Neutrophil (primary cell): ENCODE results near the gene RAD51B.

Source experiments
- H3K27ac ChIP-seq: fragments of 200-600 bp; sonication (generic); 2 replicates; pipeline ENCODE4 v1.5.1; 2016; ENCODE audit warnings: mild to moderate bottlenecking, moderate library complexity
- H3K27me3 ChIP-seq: fragments of 200-600 bp; sonication (generic); 2 replicates; pipeline ENCODE4 v1.6.0; 2016; ENCODE audit warnings: mild to moderate bottlenecking
- H3K36me3 ChIP-seq: fragments of 200-600 bp; sonication (generic); 2 replicates; pipeline ENCODE4 v1.5.1; 2017
- H3K4me1 ChIP-seq, 2 experiments: fragments of 200-600 bp in 1 of 2; sonication (generic) in 1 of 2; 1 replicate in 1 of 2; 2 replicates in 1 of 2; pipeline versions ENCODE4 v1.5.1 to v1.6.1; 2013 to 2016; ENCODE audit warnings: low read depth in 1 of 2, low read length in 1 of 2, mild to moderate bottlenecking in 1 of 2, moderate library complexity in 1 of 2; ENCODE audit not compliant: control insufficient read depth in 1 of 2, insufficient read depth in 1 of 2
- H3K4me3 ChIP-seq, 2 experiments: fragments of 200-600 bp in 1 of 2; sonication (generic) in 1 of 2; 1 replicate in 1 of 2; 2 replicates in 1 of 2; pipeline ENCODE4 v1.5.1; 2013 to 2016; ENCODE audit warnings: low read depth in 1 of 2, low read length in 1 of 2, mild to moderate bottlenecking in 1 of 2, moderate library complexity in 1 of 2
- H3K9me3 ChIP-seq: fragments of 200-600 bp; sonication (generic); 2 replicates; pipeline ENCODE4 v1.5.1; 2016
- CTCF ChIP-seq: fragments of 200-600 bp; sonication (generic); IDR thresholded peaks from 2 replicates; pipeline ENCODE4 v1.5.1; 2016; ENCODE audit warnings: antibody characterized with exemption

RAD51B gene

GRCh38 chr14:68199554-68200151, 380.1 kb downstream of the RAD51B start:
- H3K27ac ChIP-seq = no peak overlapping the region

GRCh38 chr14:68203871-68204270, 384.3 kb downstream of the RAD51B start:
- H3K36me3 ChIP-seq = no peaks in the 10 kb centered on the region
- no peak overlapping the region for H3K4me3 ChIP-seq
- H3K27me3 ChIP-seq = no peaks in the 10 kb centered on the region
- no peaks in the 10 kb centered on the region for H3K9me3 ChIP-seq
- peaks cover 0 to 4% of the 10 kb centered on the region in 2 experiments for H3K4me1 ChIP-seq
- TF ChIP-seq CTCF = no peak
- H3K27ac ChIP-seq = no peak overlapping the region

More at GRCh38 chr14:68199554-68200151, 380.1 kb downstream of the RAD51B start:
- no peaks in the 10 kb centered on the region for H3K4me1 ChIP-seq
- no peaks in the 10 kb centered on the region for H3K9me3 ChIP-seq
- no peaks in the 10 kb centered on the region for H3K36me3 ChIP-seq
- H3K4me3 ChIP-seq = no peak overlapping the region
- TF ChIP-seq CTCF = no peak
- no peaks in the 10 kb centered on the region for H3K27me3 ChIP-seq

- no peaks in the 10 kb centered on the region for H3K36me3 ChIP-seq
- H3K4me3 ChIP-seq = no peak overlapping the region
- H3K27me3 ChIP-seq = no peaks in the 10 kb centered on the region
- no peak overlapping the region for H3K27ac ChIP-seq
- no peak for TF ChIP-seq CTCF
- H3K9me3 ChIP-seq = no peaks in the 10 kb centered on the region
- H3K4me1 ChIP-seq = peaks cover 0 to 7% of the 10 kb centered on the region in 2 experiments
Observed at GRCh38 chr14:68208218-68208617, 388.6 kb downstream of the RAD51B start.

GRCh38 chr14:68208626-68209317, 389.2 kb downstream of the RAD51B start:
- peaks cover 0 to 7% of the 10 kb centered on the region in 2 experiments for H3K4me1 ChIP-seq
- no peaks in the 10 kb centered on the region for H3K27me3 ChIP-seq
- no peaks in the 10 kb centered on the region for H3K9me3 ChIP-seq
- H3K36me3 ChIP-seq = no peaks in the 10 kb centered on the region
- H3K27ac ChIP-seq = no peak overlapping the region
- no peak overlapping the region for H3K4me3 ChIP-seq
- no peak for TF ChIP-seq CTCF

- H3K27ac ChIP-seq = no peak overlapping the region
- no peaks in the 10 kb centered on the region for H3K27me3 ChIP-seq
- H3K9me3 ChIP-seq = no peaks in the 10 kb centered on the region
- no peaks in the 10 kb centered on the region for H3K36me3 ChIP-seq
- no peak for TF ChIP-seq CTCF
- peaks cover 0 to 7% of the 10 kb centered on the region in 2 experiments for H3K4me1 ChIP-seq
- H3K4me3 ChIP-seq = no peak overlapping the region
Observed at GRCh38 chr14:68210729-68211299, 391.2 kb downstream of the RAD51B start.
